H9 (cell line): ENCODE measurements around the gene SLC25A25. TPM values are rescaled to one million over a fixed set of nuclear protein-coding genes. Genes with fewer than 3 reads are reported as not detected.

Experiments
- DNase-seq: peaks from one replicate; pipeline ENCODE4 v3.0.0-alpha.2; 2017
- H2AFZ ChIP-seq: one replicate; pipeline ENCODE4 v1.6.1; 2013; ENCODE audit warnings: mild to moderate bottlenecking, low read length, control low read depth, moderate library complexity
- H2AK5ac ChIP-seq: 2 replicates; pipeline ENCODE4 v1.6.1; 2013; ENCODE audit warnings: low read length, control low read depth, mixed read lengths; ENCODE audit not compliant: insufficient read length
- H2BK120ac ChIP-seq: one replicate; pipeline ENCODE4 v1.6.1; 2013; ENCODE audit warnings: low read depth, mild to moderate bottlenecking, low read length, control low read depth, inconsistent platforms; ENCODE audit not compliant: poor library complexity, severe bottlenecking
- H2BK12ac ChIP-seq: 2 replicates; pipeline ENCODE4 v1.6.1; 2013; ENCODE audit warnings: low read length, control low read depth, mixed read lengths, low read depth; ENCODE audit not compliant: insufficient read length
- H2BK15ac ChIP-seq: 2 replicates; pipeline ENCODE4 v1.6.1; 2013; ENCODE audit warnings: low read depth, low read length, control low read depth
- H2BK20ac ChIP-seq: one replicate; pipeline ENCODE4 v1.6.1; 2013; ENCODE audit warnings: low read depth, mild to moderate bottlenecking, low read length, control low read depth, inconsistent platforms; ENCODE audit not compliant: poor library complexity, severe bottlenecking
- H2BK5ac ChIP-seq: 2 replicates; pipeline ENCODE4 v1.6.1; 2013; ENCODE audit warnings: low read length, control low read depth, mixed read lengths; ENCODE audit not compliant: insufficient read length
- H3K14ac ChIP-seq: 2 replicates; pipeline ENCODE4 v1.6.1; 2013; ENCODE audit warnings: low read length, control low read depth; ENCODE audit not compliant: insufficient read depth
- H3K18ac ChIP-seq: 2 replicates; pipeline ENCODE4 v1.6.1; 2013; ENCODE audit warnings: low read depth, mild to moderate bottlenecking, mixed read lengths, low read length, control low read depth; ENCODE audit not compliant: insufficient read length
- H3K23ac ChIP-seq: 2 replicates; pipeline ENCODE4 v1.6.1; 2013; ENCODE audit warnings: low read length, control low read depth, mixed read lengths, low read depth; ENCODE audit not compliant: insufficient read length
- H3K23me2 ChIP-seq: 2 replicates; pipeline ENCODE4 v1.6.1; 2013; ENCODE audit warnings: low read depth, mild to moderate bottlenecking, mixed read lengths, low read length, control low read depth; ENCODE audit not compliant: insufficient read length, poor library complexity, severe bottlenecking
- H3K27ac ChIP-seq: 2 replicates; pipeline ENCODE4 v1.5.1; 2013; ENCODE audit warnings: low read length, control low read depth, mixed read lengths, low read depth; ENCODE audit not compliant: insufficient read length
- H3K27me3 ChIP-seq: 2 replicates; pipeline ENCODE4 v1.6.1; 2013; ENCODE audit warnings: low read length, control low read depth, inconsistent platforms; ENCODE audit not compliant: insufficient read depth
- H3K4ac ChIP-seq: 2 replicates; pipeline ENCODE4 v1.6.1; 2013; ENCODE audit warnings: low read depth, mild to moderate bottlenecking, control low read depth, inconsistent platforms, low read length, moderate library complexity
- H3K4me1 ChIP-seq: 2 replicates; pipeline ENCODE4 v1.6.1; 2013; ENCODE audit warnings: low read length, control low read depth, inconsistent platforms; ENCODE audit not compliant: insufficient read depth
- H3K4me2 ChIP-seq: 2 replicates; pipeline ENCODE4 v1.6.1; 2013; ENCODE audit warnings: low read length, control low read depth, mixed read lengths; ENCODE audit not compliant: insufficient read length, insufficient read depth
- H3K56ac ChIP-seq: 2 replicates; pipeline ENCODE4 v1.6.1; 2013; ENCODE audit warnings: low read depth, mild to moderate bottlenecking, mixed read lengths, low read length, control low read depth; ENCODE audit not compliant: insufficient read length
- H3K79me1 ChIP-seq: 2 replicates; pipeline ENCODE4 v1.6.1; 2013; ENCODE audit warnings: low read depth, mild to moderate bottlenecking, moderate library complexity, low read length, control low read depth, inconsistent platforms; ENCODE audit not compliant: insufficient read depth, poor library complexity, severe bottlenecking
- H3K79me2 ChIP-seq: 2 replicates; pipeline ENCODE4 v1.6.1; 2013; ENCODE audit warnings: low read length, control low read depth, inconsistent platforms; ENCODE audit not compliant: insufficient read depth
- H3K9ac ChIP-seq: 2 replicates; pipeline ENCODE4 v1.6.1; 2013; ENCODE audit warnings: low read length, control low read depth, mixed read lengths; ENCODE audit not compliant: insufficient read length; ENCODE audit errors: extremely low read depth
- H3K9me3 ChIP-seq: one replicate; pipeline ENCODE4 v1.6.1; 2013; ENCODE audit warnings: low read depth, low read length, inconsistent platforms; ENCODE audit not compliant: control insufficient read depth
- H3T11ph ChIP-seq: one replicate; pipeline ENCODE4 v1.6.1; 2013; ENCODE audit warnings: mild to moderate bottlenecking, low read length, control low read depth, inconsistent platforms
- H4K20me1 ChIP-seq: one replicate; pipeline ENCODE4 v1.6.1; 2013; ENCODE audit not compliant: control insufficient read depth, insufficient read length, insufficient read depth
- H4K5ac ChIP-seq: 2 replicates; pipeline ENCODE4 v1.6.1; 2013; ENCODE audit warnings: low read depth, mild to moderate bottlenecking, mixed read lengths, low read length, control low read depth; ENCODE audit not compliant: insufficient read length
- H4K8ac ChIP-seq: replicated peaks from 2 replicates; pipeline ENCODE4 v1.6.1; 2013; ENCODE audit warnings: low read length, control low read depth, mixed read lengths, low read depth; ENCODE audit not compliant: insufficient read length
- H4K91ac ChIP-seq: 2 replicates; pipeline ENCODE4 v1.6.1; 2013; ENCODE audit warnings: low read depth, mild to moderate bottlenecking, moderate library complexity, mixed read lengths, low read length, control low read depth; ENCODE audit not compliant: insufficient read length
- H3K27ac Mint-ChIP-seq, 3 experiments: 2 replicates in 2 of 3; 3 replicates in 1 of 3; pipeline ENCODE4 v1.8.0; 2020 to 2021; ENCODE audit warnings: mixed read lengths in 3 of 3, mild to moderate bottlenecking in 1 of 3, moderate library complexity in 1 of 3
- H3K27me3 Mint-ChIP-seq: 2 replicates; pipeline ENCODE4 v1.8.0; 2021; ENCODE audit warnings: low read depth, mild to moderate bottlenecking, moderate library complexity, mixed read lengths
- H3K36me3 Mint-ChIP-seq, 3 experiments: 2 replicates in 2 of 3; 3 replicates in 1 of 3; pipeline ENCODE4 v1.8.0; 2020 to 2021; ENCODE audit warnings: low read depth in 3 of 3, mixed read lengths in 3 of 3; ENCODE audit not compliant: insufficient read depth in 1 of 3
- H3K4me1 Mint-ChIP-seq, 2 experiments: 2 replicates each; pipeline ENCODE4 v1.8.0; 2020; ENCODE audit warnings: mixed read lengths in 2 of 2
- H3K4me3 Mint-ChIP-seq, 2 experiments: 2 replicates in 1 of 2; 3 replicates in 1 of 2; pipeline ENCODE4 v1.8.0; 2020 to 2021; ENCODE audit warnings: mild to moderate bottlenecking in 2 of 2, mixed read lengths in 2 of 2, moderate library complexity in 1 of 2
- H3K9me3 Mint-ChIP-seq, 2 experiments: 2 replicates in 1 of 2; 3 replicates in 1 of 2; pipeline ENCODE4 v1.8.0; 2020; ENCODE audit warnings: mild to moderate bottlenecking in 2 of 2, mixed read lengths in 2 of 2, moderate library complexity in 1 of 2
- CTCF ChIP-seq: fragments of 200-600 bp; sonication (generic); conservative IDR thresholded peaks from 3 replicates; pipeline ENCODE4 v1.8.0; 2021; ENCODE audit warnings: antibody characterized with exemption, mild to moderate bottlenecking
- WGBS: extraction: QIAGEN DNeasy Blood & Tissue Kit; methylation state at CpG from one replicate; pipeline ENCODE4 v1.1.7; 2013; ENCODE audit warnings: missing lambda C conversion rate, low lambda C conversion rate, mixed read lengths; ENCODE audit not compliant: insufficient read length; ENCODE audit errors: extremely low coverage; 5-methylcytosine and 5-hydroxymethylcytosine counted together
- total RNA-seq: library from RNA; stranded (reverse); gene quantifications from 2 replicates; pipeline ENCODE4 v1.2.1, GENCODE V29; 2021

The SLC25A25 gene
- total RNA-seq, 1 experiment from 2014 or later: 16.9 TPM

GRCh38 chr9:128118971-128119665, 51.1 kb downstream of the SLC25A25 start:
- H2BK15ac ChIP-seq: no peak overlapping the region
- H4K91ac ChIP-seq: no peak overlapping the region
- Mint-ChIP-seq H3K4me3 (no peak overlapping the region), H3K9me3 (no peaks in the 10 kb centered on the region), H3K27me3 (no peaks in the 10 kb centered on the region), H3K27ac (no peak overlapping the region), H3K36me3 (peaks cover 14 to 49% (median 22%) of the 10 kb centered on the region in 3 experiments; a peak in 6 of 7 replicates), H3K4me1 (peaks cover 8 to 11% of the 10 kb centered on the region in 2 experiments; a peak in 3 of 4 replicates)
- no peak overlapping the region for H2BK20ac ChIP-seq
- no peak overlapping the region for H3K9ac ChIP-seq
- peak; percentile 23 for DNase-seq
- H3K27me3 ChIP-seq: no peaks in the 10 kb centered on the region
- no CpG with 5 or more reads among the region's 15 CpGs for WGBS
- no peak overlapping the region for H3K14ac ChIP-seq
- H3K9me3 ChIP-seq: no peaks in the 10 kb centered on the region
- no peak overlapping the region for H4K5ac ChIP-seq
- H3K4me1 ChIP-seq: no peaks in the 10 kb centered on the region
- H3K23me2 ChIP-seq: no peaks in the 10 kb centered on the region
- no peak overlapping the region for H3K18ac ChIP-seq
- no peaks in the 10 kb centered on the region for H3K79me2 ChIP-seq
- H2BK5ac ChIP-seq: no peak overlapping the region
- H3K27ac ChIP-seq: no peak overlapping the region
- H2AFZ ChIP-seq: no peak overlapping the region
- no peak overlapping the region for H2BK120ac ChIP-seq
- no peaks in the 10 kb centered on the region for H3K79me1 ChIP-seq
- H3K23ac ChIP-seq: no peak overlapping the region
- no peak overlapping the region for H3K56ac ChIP-seq
- H4K20me1 ChIP-seq: no peaks in the 10 kb centered on the region
- no peak overlapping the region for H3K4ac ChIP-seq
- no peak overlapping the region for H2BK12ac ChIP-seq
- no peak overlapping the region for H4K8ac ChIP-seq
- TF ChIP-seq CTCF: no peak
- no peak overlapping the region for H2AK5ac ChIP-seq
- H3T11ph ChIP-seq: no peak overlapping the region
- no peak overlapping the region for H3K4me2 ChIP-seq
